ENCODE measurements around the gene PZP.

The PZP gene

DNA sequence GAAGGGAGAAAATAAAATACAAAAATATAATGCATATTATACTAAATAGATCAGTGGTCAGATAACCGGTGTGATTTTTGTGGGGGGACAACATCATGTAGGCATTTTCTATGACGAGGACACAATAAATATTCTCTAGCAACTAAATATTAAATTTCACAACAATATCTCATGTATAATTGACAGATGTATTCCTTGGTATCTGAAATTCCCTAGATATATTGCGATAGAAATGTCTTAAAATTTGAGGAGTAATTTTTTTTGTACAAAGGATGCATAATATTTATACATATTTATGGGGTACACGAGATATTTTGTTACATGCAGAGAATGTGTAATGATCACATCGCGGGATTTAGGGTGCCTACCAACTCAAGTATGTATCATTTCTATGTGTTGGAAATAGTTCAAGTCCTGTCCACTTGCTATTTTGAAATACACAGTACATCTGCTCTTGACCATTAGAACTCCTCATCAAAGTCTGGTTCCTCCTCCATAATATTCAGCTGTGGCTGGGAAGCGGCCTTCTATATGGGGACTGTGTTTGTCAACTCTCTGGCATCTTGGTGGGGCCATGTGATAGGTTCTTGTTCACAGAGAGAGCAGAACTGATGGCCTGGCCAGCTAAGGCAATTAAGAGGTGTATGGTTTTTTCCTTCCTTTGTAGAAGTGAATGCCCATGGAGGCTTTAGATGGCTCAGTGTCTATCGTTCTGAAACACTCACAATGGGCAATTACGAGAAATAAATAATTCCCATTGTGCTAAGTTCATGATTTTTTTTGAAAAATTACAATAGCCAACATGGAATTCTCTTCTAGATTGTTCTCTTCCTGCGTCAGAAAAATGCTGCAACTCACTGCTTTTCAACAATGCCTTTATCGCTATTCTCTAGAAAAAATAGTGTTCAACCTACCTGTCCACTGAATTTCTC lies 101.3 kb downstream of the PZP start:
- no peak overlapping the region for H3K27ac ChIP-seq
- no peak for DNase-seq (ENCODE audit: low read depth, low spot score)

- no peak for DNase-seq (ENCODE audit: low read depth, low spot score)
- H3K27ac ChIP-seq, result no peak overlapping the region
Observed at GRCh38 chr12:9106067-9106466, 102.1 kb downstream of the PZP start.

- no peak for DNase-seq (ENCODE audit: low read depth, low spot score)
- H3K27ac ChIP-seq, result no peak overlapping the region
Observed at GRCh38 chr12:9104767-9105423, 103.3 kb downstream of the PZP start.

DNA sequence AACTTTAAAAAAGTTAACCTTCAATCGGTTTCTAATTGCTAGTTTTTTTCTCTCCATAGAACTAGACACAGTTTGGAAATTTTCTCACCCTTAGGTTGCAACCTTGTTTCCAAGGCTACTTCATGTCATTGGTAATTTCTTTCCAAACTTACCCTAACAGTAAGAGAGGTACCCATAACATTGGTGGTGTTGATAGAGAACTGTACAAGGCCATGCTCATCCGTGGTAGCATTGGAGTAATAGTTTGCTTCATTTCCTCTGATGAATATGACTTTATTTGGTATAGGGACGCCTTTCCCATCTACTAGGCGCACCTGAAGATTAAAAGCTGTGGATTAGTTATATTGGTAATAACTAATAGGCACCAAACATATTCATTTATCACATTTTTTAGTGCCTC lies 104.1 kb downstream of the PZP start:
- no peak for DNase-seq (ENCODE audit: low read depth, low spot score)
- H3K27ac ChIP-seq, result no peak overlapping the region

GRCh38 chr12:9103050-9103849 lies 104.9 kb downstream of the PZP start:
- H3K27ac ChIP-seq, result no peak overlapping the region
- DNase-seq (ENCODE audit: low read depth, low spot score), result no peak

GRCh38 chr12:9101018-9101687 lies 107.0 kb downstream of the PZP start:
- H3K27ac ChIP-seq, result no peak overlapping the region
- DNase-seq (ENCODE audit: low read depth, low spot score), result no peak

- no peak overlapping the region for H3K27ac ChIP-seq
- no peak for DNase-seq (ENCODE audit: low read depth, low spot score)
Observed at GRCh38 chr12:9099552-9100190, 108.5 kb downstream of the PZP start.
